Osteocyte (in vitro differentiated cells): ENCODE data around the gene SMU1. TPM values are rescaled to one million over a fixed set of nuclear protein-coding genes. Genes with fewer than 3 reads are reported as not detected.
"Not testable (repeated sequence)": the region's sequence is repeated elsewhere in the genome, so short reads cannot be mapped to it uniquely, and the experiment has no call there.

Source experiments
- DNase-seq: peaks from one replicate; pipeline ENCODE4 v3.0.0; 2021; ENCODE audit warnings: mixed read lengths; ENCODE audit not compliant: unreplicated experiment; ENCODE audit errors: extremely low spot score
- H3K27ac Mint-ChIP-seq: one replicate; pipeline ENCODE4 v1.8.0; 2021; ENCODE audit warnings: mild to moderate bottlenecking, mixed read lengths; ENCODE audit not compliant: unreplicated experiment
- H3K27me3 Mint-ChIP-seq: one replicate; pipeline ENCODE4 v1.8.0; 2021; ENCODE audit warnings: mixed read lengths; ENCODE audit not compliant: unreplicated experiment
- H3K36me3 Mint-ChIP-seq: one replicate; pipeline ENCODE4 v1.8.0; 2021; ENCODE audit warnings: mixed read lengths; ENCODE audit not compliant: unreplicated experiment
- H3K4me1 Mint-ChIP-seq: one replicate; pipeline ENCODE4 v1.8.0; 2021; ENCODE audit warnings: mixed read lengths; ENCODE audit not compliant: unreplicated experiment
- H3K4me3 Mint-ChIP-seq: one replicate; pipeline ENCODE4 v1.8.0; 2021; ENCODE audit warnings: mild to moderate bottlenecking, moderate library complexity, mixed read lengths; ENCODE audit not compliant: unreplicated experiment
- H3K9me3 Mint-ChIP-seq: one replicate; pipeline ENCODE4 v1.8.0; 2021; ENCODE audit warnings: mixed read lengths; ENCODE audit not compliant: unreplicated experiment
- CTCF ChIP-seq: fragments of 200-600 bp; sonication (generic); IDR thresholded peaks from 2 replicates; pipeline ENCODE4 v1.5.0; 2021; ENCODE audit warnings: antibody characterized with exemption, mild to moderate bottlenecking, moderate library complexity
- total RNA-seq: library from RNA; stranded (reverse); gene quantifications from 2 replicates; pipeline ENCODE4 v1.2.1, GENCODE V29; 2021

Gene SMU1
- total RNA-seq, 1 donor from 2014 or later = 23.0 TPM

GRCh38 chr9:33102551-33103210 is 26.2 kb upstream of the SMU1 start:
- Mint-ChIP-seq H3K27me3 (no peaks in the 10 kb centered on the region), H3K4me1 (peaks cover 64% of the 10 kb centered on the region), H3K27ac (peak overlapping the region; percentile 24), H3K9me3 (no peaks in the 10 kb centered on the region), H3K4me3 (no peak overlapping the region), H3K36me3 (no peaks in the 10 kb centered on the region)
- TF ChIP-seq CTCF = no peak
- peak; percentile 60 for DNase-seq

GRCh38 chr9:33101104-33101951 is 24.9 kb upstream of the SMU1 start:
- Mint-ChIP-seq H3K4me3 (no peak overlapping the region), H3K36me3 (no peaks in the 10 kb centered on the region), H3K27me3 (no peaks in the 10 kb centered on the region), H3K9me3 (no peaks in the 10 kb centered on the region), H3K4me1 (peaks cover 50% of the 10 kb centered on the region), H3K27ac (peak overlapping the region; percentile 75)
- TF ChIP-seq CTCF = no peak
- DNase-seq = no peak

GRCh38 chr9:33099754-33100153 is 23.3 kb upstream of the SMU1 start:
- Mint-ChIP-seq H3K27me3 (no peaks in the 10 kb centered on the region), H3K4me3 (no peak overlapping the region), H3K36me3 (no peaks in the 10 kb centered on the region), H3K27ac (no peak overlapping the region), H3K4me1 (peaks cover 38% of the 10 kb centered on the region), H3K9me3 (no peaks in the 10 kb centered on the region)
- no peak for TF ChIP-seq CTCF
- DNase-seq = peak; percentile 63

GRCh38 chr9:33097192-33097591 is 20.7 kb upstream of the SMU1 start:
- Mint-ChIP-seq H3K4me3 (no peak overlapping the region), H3K9me3 (peaks cover 7% of the 10 kb centered on the region), H3K4me1 (peaks cover 13% of the 10 kb centered on the region), H3K36me3 (no peaks in the 10 kb centered on the region), H3K27ac (no peak overlapping the region), H3K27me3 (peaks cover 3% of the 10 kb centered on the region)
- TF ChIP-seq CTCF = no peak
- DNase-seq = no peak

- Mint-ChIP-seq H3K27ac (no peak overlapping the region), H3K27me3 (peaks cover 24% of the 10 kb centered on the region), H3K36me3 (no peaks in the 10 kb centered on the region), H3K9me3 (peaks cover 7% of the 10 kb centered on the region), H3K4me1 (no peaks in the 10 kb centered on the region), H3K4me3 (no peak overlapping the region)
- DNase-seq = no peak
- TF ChIP-seq CTCF = no peak
Observed at GRCh38 chr9:33092634-33093033, 16.2 kb upstream of the SMU1 start.

GRCh38 chr9:33085672-33086071 is 9.2 kb upstream of the SMU1 start:
- not testable (repeated sequence) for H3K4me3 Mint-ChIP-seq, DNase-seq, H3K27ac Mint-ChIP-seq, H3K36me3 Mint-ChIP-seq, H3K9me3 Mint-ChIP-seq
- peaks cover 10% of the 10 kb centered on the region for H3K4me1 Mint-ChIP-seq
- peaks cover 34% of the 10 kb centered on the region for H3K27me3 Mint-ChIP-seq
